Adrenal gland (tissue), 5 donors: ENCODE measurements around the gene DPP6.

Source experiments
- POLR2A ChIP-seq, 2 donors: fragments of 450-650 bp; IDR thresholded peaks; one replicate each; pipeline ENCODE4 v1.6.1; 2017; ENCODE audit warnings: antibody characterized with exemption in 2 of 2, mild to moderate bottlenecking in 2 of 2, moderate library complexity in 1 of 2
- TF ChIP-seq, protein P1 (sequence below), 6 experiments: fragments of 450-650 bp in 4 of 6; fragments of 200-600 bp in 2 of 6; sonication (generic) in 1 of 6; IDR thresholded peaks; 1 replicate in 5 of 6; 2 replicates in 1 of 6; pipeline versions ENCODE4 v1.5.1 to v1.8.0; 2016 to 2021; ENCODE audit warnings: antibody characterized with exemption in 6 of 6, mild to moderate bottlenecking in 2 of 6, moderate library complexity in 1 of 6
- donor health status: DM: no; HTN: no; CAD: no.

- TF ChIP-seq, protein P1, sequence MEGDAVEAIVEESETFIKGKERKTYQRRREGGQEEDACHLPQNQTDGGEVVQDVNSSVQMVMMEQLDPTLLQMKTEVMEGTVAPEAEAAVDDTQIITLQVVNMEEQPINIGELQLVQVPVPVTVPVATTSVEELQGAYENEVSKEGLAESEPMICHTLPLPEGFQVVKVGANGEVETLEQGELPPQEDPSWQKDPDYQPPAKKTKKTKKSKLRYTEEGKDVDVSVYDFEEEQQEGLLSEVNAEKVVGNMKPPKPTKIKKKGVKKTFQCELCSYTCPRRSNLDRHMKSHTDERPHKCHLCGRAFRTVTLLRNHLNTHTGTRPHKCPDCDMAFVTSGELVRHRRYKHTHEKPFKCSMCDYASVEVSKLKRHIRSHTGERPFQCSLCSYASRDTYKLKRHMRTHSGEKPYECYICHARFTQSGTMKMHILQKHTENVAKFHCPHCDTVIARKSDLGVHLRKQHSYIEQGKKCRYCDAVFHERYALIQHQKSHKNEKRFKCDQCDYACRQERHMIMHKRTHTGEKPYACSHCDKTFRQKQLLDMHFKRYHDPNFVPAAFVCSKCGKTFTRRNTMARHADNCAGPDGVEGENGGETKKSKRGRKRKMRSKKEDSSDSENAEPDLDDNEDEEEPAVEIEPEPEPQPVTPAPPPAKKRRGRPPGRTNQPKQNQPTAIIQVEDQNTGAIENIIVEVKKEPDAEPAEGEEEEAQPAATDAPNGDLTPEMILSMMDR (IDR thresholded peaks at IDR 0.05), result no peak
- TF ChIP-seq POLR2A (IDR thresholded peaks at IDR 0.05), result no peak
Measured at GRCh38 chr7:154769527-154769926, 717.3 kb downstream of the DPP6 start.
